CD4-positive, alpha-beta T cell treated with Interleukin-17A for 4 hours (primary cell): ENCODE results near the gene ACTN4.

Source experiments
- DNase-seq: peaks from one replicate; pipeline ENCODE4 v3.0.0-alpha.2; 2020; ENCODE audit warnings: mixed read lengths

ACTN4 gene

GRCh38 chr19:38662537-38663155 is 15.2 kb downstream of the ACTN4 start:
- DNase-seq: no peak

- no peak for DNase-seq
Measured at GRCh38 chr19:38663156-38663651, 15.8 kb downstream of the ACTN4 start.

GRCh38 chr19:38663957-38664502 is 16.6 kb downstream of the ACTN4 start:
- DNase-seq: no peak

GRCh38 chr19:38664503-38665211 is 17.2 kb downstream of the ACTN4 start:
- no peak for DNase-seq

GRCh38 chr19:38665219-38665931 is 17.9 kb downstream of the ACTN4 start:
- DNase-seq: no peak

- DNase-seq: no peak
Measured at GRCh38 chr19:38665950-38666662, 18.7 kb downstream of the ACTN4 start.

GRCh38 chr19:38666663-38667511 is 19.4 kb downstream of the ACTN4 start:
- DNase-seq: peak; percentile 47

- DNase-seq: no peak
Measured at GRCh38 chr19:38667661-38668171, 20.3 kb downstream of the ACTN4 start.

GRCh38 chr19:38669552-38669951 is 22.1 kb downstream of the ACTN4 start:
- DNase-seq: peak; percentile 58

- no peak for DNase-seq
Measured at GRCh38 chr19:38670921-38671398, 23.5 kb downstream of the ACTN4 start.

- DNase-seq: no peak
Measured at GRCh38 chr19:38671654-38672053, 24.2 kb downstream of the ACTN4 start.

GRCh38 chr19:38673030-38673429 is 25.6 kb downstream of the ACTN4 start:
- DNase-seq: no peak

- no peak for DNase-seq
Measured at GRCh38 chr19:38674388-38675171, 27.1 kb downstream of the ACTN4 start.

GRCh38 chr19:38675611-38676010 is 28.2 kb downstream of the ACTN4 start:
- DNase-seq: no peak

- DNase-seq: no peak
Measured at GRCh38 chr19:38676023-38676877, 28.8 kb downstream of the ACTN4 start.

GRCh38 chr19:38676878-38677646 is 29.6 kb downstream of the ACTN4 start:
- no peak for DNase-seq

- no peak for DNase-seq
Measured at GRCh38 chr19:38678217-38678890, 30.9 kb downstream of the ACTN4 start.

GRCh38 chr19:38678891-38679494 is 31.5 kb downstream of the ACTN4 start:
- no peak for DNase-seq
